Activated T-cell treated with anti-CD3 and anti-CD28 coated beads, Interleukin-2, amount 50 U/mL, for 1 hour (primary cell): ENCODE measurements around the gene COBL.

Experiments
- DNase-seq: peaks from one replicate; pipeline ENCODE4 v3.0.0-alpha.2; 2020

The COBL gene

DNA sequence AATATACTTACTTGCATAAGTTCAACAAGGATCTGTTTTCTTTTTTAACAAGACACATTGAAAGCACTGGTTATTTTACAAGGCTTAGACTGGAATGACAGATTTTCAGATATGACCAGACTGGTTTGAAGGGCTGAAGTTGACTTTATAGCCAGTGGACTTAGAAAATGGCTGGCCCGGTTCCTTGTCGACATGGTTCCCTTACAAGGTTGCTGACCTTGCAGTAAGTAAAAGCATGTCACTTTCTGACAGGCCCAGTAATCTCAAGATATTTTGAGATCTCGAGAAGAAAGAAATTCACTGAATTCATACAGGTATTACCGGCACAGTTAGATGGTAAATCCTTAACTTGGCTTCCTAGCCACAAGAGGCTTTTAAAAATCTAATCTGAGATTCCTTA, 136.5 kb downstream of the COBL start:
- DNase-seq: no peak

- no peak for DNase-seq
Measured at GRCh38 chr7:51175992-51176388, 140.6 kb downstream of the COBL start.

- DNase-seq: no peak
Measured at GRCh38 chr7:51175316-51175991, 141.2 kb downstream of the COBL start.

DNA sequence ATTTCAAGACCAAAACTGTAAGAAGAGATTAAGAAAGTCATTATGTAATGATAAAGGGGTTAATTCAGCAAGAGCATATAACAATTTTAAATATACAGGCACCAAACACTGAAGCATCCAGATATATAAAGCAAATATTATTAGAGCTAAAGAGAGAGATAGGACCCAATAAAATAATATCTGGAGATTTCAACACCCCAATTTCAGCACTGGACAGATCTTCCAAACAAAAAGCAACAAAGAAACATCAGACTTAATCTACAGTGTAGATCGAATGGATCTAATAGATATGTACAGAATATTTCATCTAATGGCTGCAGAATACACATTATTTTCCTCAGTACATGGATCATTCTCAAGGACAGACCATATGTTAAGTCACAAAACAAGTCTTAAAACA, 151.3 kb downstream of the COBL start:
- no peak for DNase-seq

GRCh38 chr7:51162724-51163329, 153.8 kb downstream of the COBL start:
- DNase-seq: peak; percentile 32

- no peak for DNase-seq
Measured at GRCh38 chr7:51161937-51162336, 154.7 kb downstream of the COBL start.

DNA sequence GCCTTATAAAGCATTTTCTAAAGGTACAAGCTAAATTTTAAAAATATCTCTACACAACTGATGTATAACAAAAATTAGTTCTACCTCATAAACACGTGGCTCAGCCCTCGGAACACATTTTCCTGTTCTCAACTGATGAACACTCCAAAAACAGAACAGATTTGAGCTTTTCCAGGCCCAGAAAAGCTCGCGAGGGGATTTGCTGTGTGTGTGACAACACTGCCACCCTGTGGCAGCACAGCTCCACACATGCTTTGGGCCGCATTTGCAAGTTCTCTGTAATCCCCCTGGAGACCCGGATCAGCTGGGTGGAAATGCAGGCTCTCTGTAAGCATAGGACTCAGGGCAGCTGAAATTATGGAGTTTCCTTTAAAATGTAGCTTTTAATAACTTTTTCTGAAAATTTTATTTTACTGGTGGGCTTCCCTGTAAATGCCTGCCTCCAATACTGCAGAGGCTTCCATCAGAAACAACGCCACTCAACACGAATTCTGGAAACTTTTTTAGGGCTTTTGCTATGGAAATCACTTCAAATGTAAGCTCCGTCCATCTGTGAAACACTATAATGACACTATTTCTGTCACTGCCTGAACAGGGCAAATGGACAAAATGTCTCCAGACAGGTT, 155.5 kb downstream of the COBL start:
- peak; percentile 56 for DNase-seq

DNA sequence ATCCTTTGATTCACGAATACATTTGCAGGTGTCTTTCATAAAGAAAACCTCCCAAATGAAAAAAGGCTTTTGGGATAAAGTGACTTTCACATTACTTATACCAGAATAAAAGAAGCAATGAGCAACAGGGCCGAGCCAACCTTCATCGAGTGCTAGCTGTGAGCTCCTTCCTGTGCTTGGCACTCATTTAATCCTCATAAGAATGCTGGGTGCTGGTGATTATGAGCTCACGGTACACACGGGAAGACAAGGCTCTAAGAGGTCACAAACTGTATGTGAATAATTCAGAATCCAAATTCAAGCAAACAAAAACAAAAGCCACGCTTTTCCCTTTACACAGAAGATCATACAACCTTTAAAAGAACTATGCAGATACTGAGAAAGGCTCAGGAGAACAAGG, 156.2 kb downstream of the COBL start:
- no peak for DNase-seq

- DNase-seq: no peak
Measured at GRCh38 chr7:51158742-51159445, 157.7 kb downstream of the COBL start.

- no peak for DNase-seq
Measured at GRCh38 chr7:51158211-51158610, 158.4 kb downstream of the COBL start.

GRCh38 chr7:51154201-51154600, 162.4 kb downstream of the COBL start:
- no peak for DNase-seq

DNA sequence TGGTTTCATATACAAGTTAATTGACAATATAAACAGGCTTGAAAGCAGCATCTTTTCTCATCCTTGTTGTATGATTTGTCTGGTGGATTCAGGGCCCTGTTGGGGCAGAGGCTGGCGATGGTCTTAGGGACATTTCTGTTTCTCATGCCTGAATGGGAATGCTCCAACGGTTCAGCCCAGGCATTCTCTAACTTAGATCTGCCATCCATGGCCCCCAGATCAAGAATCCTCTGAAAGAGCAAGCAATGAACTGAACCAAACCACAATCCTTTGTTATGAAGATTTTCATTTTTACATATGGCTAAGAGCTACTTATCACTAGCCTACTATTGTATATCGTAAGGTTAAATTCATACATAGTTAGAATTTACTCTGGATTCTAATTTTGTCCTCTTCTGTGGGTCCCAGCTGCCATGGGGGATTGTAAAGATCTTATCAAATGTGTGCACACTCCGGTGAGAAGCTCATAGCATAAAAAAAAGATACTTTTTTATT, 163.9 kb downstream of the COBL start:
- DNase-seq: no peak

- no peak for DNase-seq
Measured at GRCh38 chr7:51151455-51151854, 165.2 kb downstream of the COBL start.

- no peak for DNase-seq
Measured at GRCh38 chr7:51150193-51150592, 166.4 kb downstream of the COBL start.

DNA sequence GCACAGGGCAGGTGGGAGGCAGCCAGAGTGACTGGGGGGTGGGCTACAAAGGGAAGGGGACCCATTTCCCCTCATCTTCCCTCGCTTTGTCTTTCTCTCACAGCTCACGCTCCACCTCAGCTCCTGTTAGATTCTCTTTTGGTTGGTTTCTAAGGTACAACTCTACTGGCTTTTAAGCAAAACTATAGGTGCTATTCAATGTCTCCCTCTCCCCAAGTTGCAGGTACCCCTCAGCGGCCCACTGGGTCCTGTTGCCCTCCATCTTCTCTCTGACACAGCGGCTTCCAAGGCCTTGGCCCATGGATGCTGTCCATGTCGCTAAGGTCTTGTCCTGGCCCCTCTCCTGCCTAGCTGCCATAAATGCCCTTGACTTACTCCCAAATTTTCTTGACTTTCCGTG, 168.4 kb downstream of the COBL start:
- no peak for DNase-seq

GRCh38 chr7:51146816-51147586, 169.6 kb downstream of the COBL start:
- DNase-seq: no peak

GRCh38 chr7:51144178-51144577, 172.4 kb downstream of the COBL start:
- no peak for DNase-seq

GRCh38 chr7:51142741-51143385, 173.7 kb downstream of the COBL start:
- DNase-seq: no peak

- DNase-seq: no peak
Measured at GRCh38 chr7:51141451-51142003, 175.1 kb downstream of the COBL start.

DNA sequence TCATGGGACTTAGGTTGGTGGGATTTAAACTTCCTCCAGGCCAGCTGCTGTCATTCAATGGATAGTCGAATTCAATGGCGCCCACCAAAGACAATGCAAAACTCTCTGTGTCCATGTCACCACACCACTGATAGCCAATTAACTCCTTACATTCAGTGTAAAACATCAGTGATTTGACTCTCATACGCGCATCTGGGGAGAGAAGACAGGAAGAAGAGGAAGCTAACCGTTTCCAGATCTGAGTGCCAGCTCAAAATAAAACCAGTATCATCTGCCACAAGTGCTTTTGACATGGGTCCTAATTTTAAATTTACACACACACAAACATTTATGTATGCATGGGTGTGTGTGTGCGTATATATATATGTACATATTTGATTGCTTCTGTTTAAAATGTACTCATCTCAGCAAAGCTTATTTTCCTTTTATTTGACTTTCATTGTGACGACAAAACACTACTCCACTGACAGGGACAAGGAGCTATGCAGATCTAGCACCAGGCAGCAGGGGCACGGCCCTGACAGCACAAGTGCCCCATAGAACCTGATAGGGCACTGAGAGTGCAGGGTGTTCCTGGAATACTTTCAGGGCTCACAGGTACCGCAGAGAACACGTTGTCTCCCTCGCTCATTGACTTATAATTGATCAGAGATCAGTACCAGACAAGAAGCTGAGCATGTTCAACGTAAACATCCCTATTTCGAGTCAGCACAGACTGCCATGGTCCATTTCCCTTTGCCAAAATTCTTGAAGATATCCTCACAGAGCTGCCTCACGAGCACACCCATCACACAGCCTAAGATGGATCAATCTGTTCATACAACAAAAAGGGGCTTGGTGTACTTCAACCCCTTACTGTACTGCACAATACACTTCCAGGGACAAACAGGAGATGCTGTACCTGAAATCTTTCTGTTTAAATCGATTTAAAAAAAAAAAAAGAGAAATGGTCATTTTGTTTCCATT, 176.1 kb downstream of the COBL start:
- DNase-seq: no peak

DNA sequence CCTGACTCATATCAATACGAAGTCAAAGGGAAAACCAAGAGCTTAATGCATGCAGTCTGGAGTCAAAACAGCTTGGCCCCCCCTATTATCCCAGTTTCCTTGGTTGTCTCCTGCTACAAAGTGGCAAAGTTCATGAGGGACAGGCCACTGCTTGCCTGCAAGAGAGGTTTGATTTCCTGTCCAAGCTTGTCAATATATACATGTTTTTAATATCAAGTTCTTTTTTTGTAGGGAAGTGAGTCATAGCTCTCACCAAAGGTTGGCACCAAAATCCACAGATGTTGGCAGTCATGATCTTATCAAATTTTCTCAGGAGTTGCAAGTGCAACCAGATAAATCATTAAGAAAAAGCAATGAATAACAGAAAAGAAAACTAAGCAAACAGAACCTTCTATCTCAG, 176.8 kb downstream of the COBL start:
- no peak for DNase-seq
